BE2C (cell line): Measurements from ENCODE around the gene CDC42BPG.
A peak's percentile ranks its signal among the peaks of the same experiment; 100 is the strongest.
"Not testable (repeated sequence)": the region's sequence is repeated elsewhere in the genome, so short reads cannot be mapped to it uniquely, and the experiment has no call there.

Experiments
- DNase-seq: peaks from one replicate; pipeline ENCODE4 v3.0.0-alpha.2; 2020
- H3K27me3 ChIP-seq: fragments of 250-450 bp; sonication (Bioruptor Pico); 2 replicates; pipeline ENCODE4 v1.5.1; 2020; ENCODE audit warnings: mild to moderate bottlenecking
- H3K36me3 ChIP-seq: fragments of 250-450 bp; sonication (Bioruptor Pico); 2 replicates; pipeline ENCODE4 v1.5.1; 2020; ENCODE audit warnings: mild to moderate bottlenecking
- H3K4me1 ChIP-seq: fragments of 250-450 bp; sonication (Bioruptor Pico); 2 replicates; pipeline ENCODE4 v1.5.1; 2020
- H3K4me3 ChIP-seq: 2 replicates; pipeline ENCODE4 v1.5.1; 2011; ENCODE audit warnings: low read depth, low read length
- H3K9me3 ChIP-seq: fragments of 250-450 bp; sonication (Bioruptor Pico); 2 replicates; pipeline ENCODE4 v1.5.1; 2020
- CTCF ChIP-seq: IDR thresholded peaks from 2 replicates; pipeline ENCODE4 v1.5.1; 2012; ENCODE audit warnings: mild to moderate bottlenecking, low read depth, low read length

CDC42BPG gene

GRCh38 chr11:64817476-64817875, 27.0 kb downstream of the CDC42BPG start:
- Histone ChIP-seq H3K36me3 (no peaks in the 10 kb centered on the region), H3K4me3 (no peak overlapping the region), H3K9me3 (no peaks in the 10 kb centered on the region), H3K4me1 (no peaks in the 10 kb centered on the region), H3K27me3 (no peaks in the 10 kb centered on the region)
- no peak for DNase-seq
- no peak for TF ChIP-seq CTCF

- not testable (repeated sequence) for H3K4me1 ChIP-seq, H3K36me3 ChIP-seq, DNase-seq, H3K4me3 ChIP-seq, H3K9me3 ChIP-seq, H3K27me3 ChIP-seq
Observed at GRCh38 chr11:64815433-64815832, 29.0 kb downstream of the CDC42BPG start.

- H3K4me1 ChIP-seq, result no peaks in the 10 kb centered on the region
- DNase-seq, result no peak
- no peaks in the 10 kb centered on the region for H3K9me3 ChIP-seq
- no peak for TF ChIP-seq CTCF
- H3K27me3 ChIP-seq, result no peaks in the 10 kb centered on the region
- no peak overlapping the region for H3K4me3 ChIP-seq
- no peaks in the 10 kb centered on the region for H3K36me3 ChIP-seq
Observed at GRCh38 chr11:64814712-64815187, 29.7 kb downstream of the CDC42BPG start.

GRCh38 chr11:64813826-64814225, 30.6 kb downstream of the CDC42BPG start:
- no peak for TF ChIP-seq CTCF
- Histone ChIP-seq H3K27me3 (no peaks in the 10 kb centered on the region), H3K4me1 (no peaks in the 10 kb centered on the region), H3K9me3 (no peaks in the 10 kb centered on the region), H3K36me3 (no peaks in the 10 kb centered on the region), H3K4me3 (no peak overlapping the region)
- DNase-seq, result no peak

DNA sequence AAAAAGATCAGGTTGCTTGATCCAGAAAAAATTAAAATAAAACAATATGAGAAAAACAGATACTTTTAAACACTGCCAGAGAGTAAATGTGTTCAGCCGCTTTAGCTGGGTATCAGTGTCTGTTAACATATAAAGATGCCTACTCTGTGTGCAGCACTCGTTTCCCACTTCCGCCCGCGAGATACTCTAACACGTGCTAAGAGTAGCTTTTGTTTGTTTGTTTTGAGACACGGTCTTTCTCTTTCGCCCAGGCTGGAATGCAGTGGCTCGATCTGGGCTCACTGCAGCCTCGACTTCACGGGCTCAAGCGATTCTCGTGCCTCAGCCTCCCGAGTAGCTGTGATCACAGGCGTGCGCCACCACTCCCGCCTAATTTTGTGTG, 33.6 kb downstream of the CDC42BPG start:
- TF ChIP-seq CTCF, result no peak
- no peaks in the 10 kb centered on the region for H3K4me1 ChIP-seq
- DNase-seq, result no peak
- no peaks in the 10 kb centered on the region for H3K27me3 ChIP-seq
- no peaks in the 10 kb centered on the region for H3K36me3 ChIP-seq
- H3K9me3 ChIP-seq, result no peaks in the 10 kb centered on the region
- H3K4me3 ChIP-seq, result peak overlapping the region; percentile 73

DNA sequence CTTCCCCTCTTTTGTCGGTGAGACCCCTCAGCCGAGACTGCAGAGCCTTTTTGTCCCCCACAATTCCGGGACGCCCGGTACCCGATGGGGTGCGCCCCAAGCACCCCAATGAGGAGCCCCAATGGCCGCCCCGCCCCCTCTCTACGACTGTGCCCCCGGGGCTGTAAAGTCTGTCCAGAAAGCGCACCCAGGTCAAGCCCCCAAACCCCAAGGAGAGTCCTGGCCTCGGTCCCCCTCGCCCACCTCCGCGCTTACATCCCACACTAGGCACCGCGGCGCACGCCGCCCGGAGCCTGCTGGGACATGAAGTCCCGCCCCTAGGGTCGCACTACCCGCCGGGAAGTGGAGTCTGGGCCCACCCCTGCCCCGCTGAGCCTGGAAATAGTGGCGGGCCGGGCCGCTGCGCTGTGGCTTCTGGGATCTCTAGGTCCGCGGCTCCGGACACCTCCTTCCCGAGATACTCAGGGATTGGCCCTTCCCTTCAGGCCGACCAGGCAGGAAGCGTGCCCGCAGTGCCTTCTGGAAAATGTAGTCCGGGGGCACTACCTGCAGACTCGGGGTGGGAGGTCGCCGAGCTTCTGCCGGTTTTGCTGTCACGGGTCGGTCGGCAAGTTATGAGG, 34.1 kb downstream of the CDC42BPG start, which contains the start of gene MEN1:
Gene MEN1 (minus strand): TSS at position 281 of the 620 bp plus-strand sequence. CDS start 442 bp downstream, outside the sequence.
- H3K27me3 ChIP-seq, result no peaks in the 10 kb centered on the region
- TF ChIP-seq CTCF, result no peak
- H3K4me1 ChIP-seq, result no peaks in the 10 kb centered on the region
- peak within 1 kb of the TSS; percentile 73 for H3K4me3 ChIP-seq
- DNase-seq, result peak; percentile 93
- H3K36me3 ChIP-seq, result no peaks in the 10 kb centered on the region
- H3K9me3 ChIP-seq, result no peaks in the 10 kb centered on the region
